SK-N-MC (cell line): ENCODE data around the gene CDK7.
A peak's percentile ranks its signal among the peaks of the same experiment; 100 is the strongest.

Experiments used
- DNase-seq: peaks from one replicate; pipeline ENCODE4 v3.0.0-alpha.2; 2011; ENCODE audit warnings: low read depth, low spot score
- H3K27ac ChIP-seq: fragments of 200-600 bp; sonication (generic); 2 replicates; pipeline ENCODE4 v1.5.1; 2016; ENCODE audit warnings: mixed run types
- H3K36me3 ChIP-seq: fragments of 200-600 bp; sonication (generic); 2 replicates; pipeline ENCODE4 v1.6.1; 2017; ENCODE audit warnings: antibody characterized with exemption, low read length, mixed read lengths; ENCODE audit not compliant: insufficient read depth
- H3K4me3 ChIP-seq: fragments of 200-600 bp; sonication (generic); 2 replicates; pipeline ENCODE4 v1.5.1; 2016
- H3K9ac ChIP-seq: fragments of 200-600 bp; sonication (generic); 2 replicates; pipeline ENCODE4 v1.8.0; 2017; ENCODE audit warnings: mixed run types, mixed read lengths; ENCODE audit not compliant: insufficient read length
- H3K9me3 ChIP-seq: fragments of 200-600 bp; sonication (generic); 2 replicates; pipeline ENCODE4 v1.6.1; 2017; ENCODE audit warnings: low read depth, mild to moderate bottlenecking, antibody characterized with exemption, low read length, moderate library complexity, mixed read lengths
- EZH2 ChIP-seq: fragments of 200-600 bp; sonication (generic); IDR thresholded peaks from one replicate; pipeline ENCODE4 v1.6.1; 2017; ENCODE audit warnings: antibody characterized with exemption
- FOXP2 ChIP-seq: optimal IDR thresholded peaks from 2 replicates; pipeline ENCODE3; 2011; ENCODE audit warnings: mild to moderate bottlenecking, moderate library complexity; ENCODE audit not compliant: insufficient read depth; ENCODE audit errors: extremely low read length, control extremely low read depth
- POLR2AphosphoS5 ChIP-seq: IDR thresholded peaks from 2 replicates; pipeline ENCODE4 v1.6.1; 2012; ENCODE audit warnings: mild to moderate bottlenecking, low read depth, low read length, borderline replicate concordance

Gene CDK7

GRCh38 chr5:69234457-69235268 is at the start of gene CDK7:
Gene CDK7, plus strand, starts transcription at chr5:69234886. Its CDS starts 90 bp downstream, at chr5:69234976.
- TF ChIP-seq FOXP2, result no peak
- peak; percentile 90 for TF ChIP-seq POLR2AphosphoS5
- peak within 1 kb of the TSS; percentile 80 for H3K9ac ChIP-seq
- peaks cover 23% of the 10 kb centered on the region for H3K36me3 ChIP-seq
- peak; percentile 18 for DNase-seq
- H3K9me3 ChIP-seq, result no peaks in the 10 kb centered on the region
- peak within 1 kb of the TSS; percentile 97 for H3K4me3 ChIP-seq
- H3K27ac ChIP-seq, result no peak within 1 kb of the TSS

DNA sequence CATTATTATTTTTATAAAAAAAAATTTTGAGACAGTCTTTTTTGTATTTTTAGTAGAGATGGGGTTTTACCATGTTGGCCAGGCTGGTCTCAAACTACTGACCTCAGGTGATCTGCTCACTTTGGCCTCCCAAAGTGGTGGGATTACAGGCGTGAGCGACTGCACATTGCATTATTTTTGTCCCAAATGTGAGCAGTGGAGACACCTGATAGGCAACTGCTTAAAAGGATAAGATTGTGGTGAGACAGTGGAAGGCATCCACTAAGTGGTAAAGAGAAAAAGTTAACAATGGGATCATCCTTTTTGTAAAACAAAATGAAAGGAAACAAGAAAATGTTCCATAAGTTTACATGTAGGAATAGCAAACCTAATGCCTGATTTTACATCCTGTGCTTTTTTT is 47.3 kb upstream of the CDK7 start:
- Histone ChIP-seq H3K9me3 (no peaks in the 10 kb centered on the region), H3K36me3 (peaks cover 10% of the 10 kb centered on the region), H3K27ac (no peak overlapping the region), H3K9ac (no peak overlapping the region), H3K4me3 (no peak overlapping the region)
- no peak for TF ChIP-seq FOXP2
- TF ChIP-seq EZH2, result no peak
- TF ChIP-seq POLR2AphosphoS5, result no peak
- no peak for DNase-seq

- Histone ChIP-seq H3K36me3 (peaks cover 22% of the 10 kb centered on the region), H3K9me3 (no peaks in the 10 kb centered on the region), H3K27ac (peak overlapping the region; percentile 91; the same call in 1 of the 2 replicates), H3K9ac (peak overlapping the region; percentile 97), H3K4me3 (peak overlapping the region; percentile 95)
- TF ChIP-seq POLR2AphosphoS5 (no peak), EZH2 (no peak), FOXP2 (no peak)
- no peak for DNase-seq
Measured at GRCh38 chr5:69188811-69189161, 45.9 kb upstream of the CDK7 start.

- Histone ChIP-seq H3K9me3 (no peaks in the 10 kb centered on the region), H3K36me3 (peaks cover 29% of the 10 kb centered on the region), H3K27ac (peak within 1 kb of the TSS; percentile 91), H3K4me3 (peak within 1 kb of the TSS; percentile 95), H3K9ac (peak within 1 kb of the TSS; percentile 97)
- TF ChIP-seq POLR2AphosphoS5 (peak; percentile 77; the same call in 1 of the 2 replicates), FOXP2 (peak; percentile 24), EZH2 (no peak)
- DNase-seq, result peak; percentile 47
Measured at GRCh38 chr5:69189162-69190086, 45.3 kb upstream of the CDK7 start, which contains the start of gene CENPH. Gene CENPH, plus strand, starts transcription at chr5:69189583. Its CDS starts 52 bp downstream, at chr5:69189635.

GRCh38 chr5:69202497-69202896 is 32.2 kb upstream of the CDK7 start:
- Histone ChIP-seq H3K9me3 (no peaks in the 10 kb centered on the region), H3K36me3 (peaks cover 55% of the 10 kb centered on the region), H3K9ac (no peak overlapping the region), H3K27ac (peak overlapping the region; percentile 42; the same call in 1 of the 2 replicates), H3K4me3 (no peak overlapping the region)
- no peak for DNase-seq
- TF ChIP-seq FOXP2, result no peak
- TF ChIP-seq EZH2, result no peak

DNA sequence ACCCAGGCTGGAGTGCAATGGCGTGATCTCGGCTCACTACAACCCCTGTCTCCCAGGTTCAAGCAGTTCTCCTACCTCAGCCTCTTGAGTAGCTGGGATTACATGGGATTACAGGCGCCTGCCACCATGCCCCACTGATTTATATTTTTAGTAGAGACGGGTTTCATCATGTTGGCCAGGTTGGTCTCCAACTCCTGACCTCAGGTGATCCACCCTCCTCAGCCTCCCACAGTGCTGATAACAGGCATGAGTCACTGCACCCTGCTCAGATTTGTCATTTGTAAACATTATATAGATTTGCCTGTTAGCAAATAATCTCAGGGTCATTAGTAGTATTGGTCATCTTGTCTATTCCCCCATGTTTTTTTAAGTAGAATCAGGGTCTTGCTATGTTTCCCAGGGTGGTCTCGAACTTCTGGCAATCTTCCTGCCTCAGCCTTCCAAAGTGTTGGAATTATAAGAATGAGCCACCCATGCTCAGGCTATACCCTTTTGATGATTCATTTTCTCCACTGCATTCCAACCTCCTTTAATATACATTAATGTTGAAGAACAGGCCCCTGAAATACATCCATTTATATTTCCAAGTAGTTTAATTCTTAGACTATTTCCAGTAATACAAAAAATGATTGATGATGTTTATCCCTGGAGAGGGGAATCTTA is 28.0 kb upstream of the CDK7 start:
- Histone ChIP-seq H3K36me3 (peaks cover 54% of the 10 kb centered on the region), H3K4me3 (no peak overlapping the region), H3K9me3 (no peaks in the 10 kb centered on the region), H3K27ac (no peak overlapping the region), H3K9ac (no peak overlapping the region)
- TF ChIP-seq FOXP2, result no peak
- no peak for TF ChIP-seq POLR2AphosphoS5
- no peak for TF ChIP-seq EZH2
- DNase-seq, result no peak

- TF ChIP-seq EZH2 (no peak), POLR2AphosphoS5 (no peak), FOXP2 (no peak)
- Histone ChIP-seq H3K36me3 (peaks cover 43% of the 10 kb centered on the region), H3K9ac (no peak overlapping the region), H3K27ac (0 out of 2 replicates have a peak overlapping the region, but pooled peaks have one; percentile 46), H3K9me3 (no peaks in the 10 kb centered on the region), H3K4me3 (no peak overlapping the region)
- DNase-seq, result no peak
Measured at GRCh38 chr5:69209602-69210001, 25.1 kb upstream of the CDK7 start.
